ENCODE results near the gene SETDB1. TPM values are rescaled to one million over a fixed set of nuclear protein-coding genes. Genes with fewer than 3 reads are reported as not detected.

The SETDB1 gene
- total RNA-seq, 4 donors from 2014 or later: 20.5 to 39.5 (median 25.3) TPM

DNA sequence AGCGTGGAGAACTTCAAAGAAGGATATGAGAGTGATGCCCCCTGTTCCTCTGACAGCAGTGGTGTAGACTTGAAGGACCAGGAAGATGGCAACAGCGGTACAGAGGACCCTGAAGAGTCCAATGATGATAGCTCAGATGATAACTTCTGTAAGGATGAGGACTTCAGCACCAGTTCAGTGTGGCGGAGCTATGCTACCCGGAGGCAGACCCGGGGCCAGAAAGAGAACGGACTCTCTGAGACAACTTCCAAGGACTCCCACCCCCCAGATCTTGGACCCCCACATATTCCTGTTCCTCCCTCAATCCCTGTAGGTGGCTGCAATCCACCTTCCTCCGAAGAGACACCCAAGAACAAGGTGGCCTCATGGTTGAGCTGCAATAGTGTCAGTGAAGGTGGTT is 34.5 kb downstream of the SETDB1 start:
- H3K27me3 ChIP-seq: no peaks in the 10 kb centered on the region
- DNase-seq: no peak
- H3K27ac ChIP-seq: no peak overlapping the region
- no peaks in the 10 kb centered on the region for H3K4me1 ChIP-seq
- H3K9me3 ChIP-seq: no peaks in the 10 kb centered on the region
- H3K4me3 ChIP-seq: no peak overlapping the region
- intact Hi-C loops (cut with DNase I): no loop called here
- TF ChIP-seq CTCF (IDR thresholded peaks at IDR 0.05) (no peak), POLR2A (IDR thresholded peaks at IDR 0.05) (no peak)
- WGBS, 2 donors: 96 to 98% methylated on average over 6 to 7 of the region's 7 CpGs
- H3K36me3 ChIP-seq: peaks cover 24 to 100% (median 41%) of the 10 kb centered on the region in 3 donors

- 60 to 66% methylated on average over 4 of the region's 4 CpGs for WGBS, 2 donors
- Histone ChIP-seq H3K4me1 (no peaks in the 10 kb centered on the region), H3K9me3 (no peaks in the 10 kb centered on the region), H3K27ac (no peak overlapping the region), H3K36me3 (peaks cover 34 to 100% (median 52%) of the 10 kb centered on the region in 3 donors), H3K4me3 (no peak overlapping the region), H3K27me3 (no peaks in the 10 kb centered on the region)
- DNase-seq: no peak
- intact Hi-C loops (cut with DNase I): no loop called here
- TF ChIP-seq POLR2A (IDR thresholded peaks at IDR 0.05) (no peak), CTCF (IDR thresholded peaks at IDR 0.05) (no peak)
Measured at GRCh38 chr1:150961756-150962155, 35.6 kb downstream of the SETDB1 start.

DNA sequence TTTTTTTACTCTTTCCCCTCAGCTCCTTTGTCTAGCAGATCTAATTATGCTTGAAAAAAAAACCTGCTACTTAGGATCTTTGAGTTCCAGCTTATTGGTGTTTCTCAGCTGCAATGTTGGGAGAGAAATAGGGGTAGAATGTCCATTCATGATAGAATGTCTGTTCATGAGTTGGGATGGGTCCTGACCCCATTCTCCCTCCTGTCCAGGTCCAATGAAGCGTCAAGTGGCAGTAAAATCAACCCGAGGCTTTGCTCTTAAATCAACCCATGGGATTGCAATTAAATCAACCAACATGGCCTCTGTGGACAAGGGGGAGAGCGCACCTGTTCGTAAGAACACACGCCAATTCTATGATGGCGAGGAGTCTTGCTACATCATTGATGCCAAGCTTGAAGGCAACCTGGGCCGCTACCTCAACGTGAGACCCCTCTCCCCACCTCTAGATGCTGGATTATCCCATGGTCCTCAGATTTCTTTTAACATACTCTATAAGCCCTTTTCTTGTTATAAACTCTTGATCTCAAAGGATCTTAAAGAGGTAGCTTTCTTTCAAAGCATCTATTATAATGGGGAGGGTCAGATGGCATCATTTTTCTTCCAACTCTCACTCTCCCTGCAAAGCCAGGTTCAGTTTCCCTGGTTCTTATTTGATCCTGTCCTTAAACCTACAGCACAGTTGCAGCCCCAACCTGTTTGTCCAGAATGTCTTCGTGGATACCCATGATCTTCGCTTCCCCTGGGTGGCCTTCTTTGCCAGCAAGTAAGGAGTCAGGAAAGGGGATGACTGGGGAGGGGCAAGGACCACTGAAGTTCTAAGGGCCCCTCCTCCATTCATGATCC is 37.4 kb downstream of the SETDB1 start:
- no peak overlapping the region for H3K4me3 ChIP-seq
- DNase-seq: no peak
- H3K27me3 ChIP-seq: no peaks in the 10 kb centered on the region
- TF ChIP-seq POLR2A (IDR thresholded peaks at IDR 0.05) (no peak), CTCF (IDR thresholded peaks at IDR 0.05) (no peak)
- 86 to 87% methylated on average over 9 to 10 of the region's 10 CpGs for WGBS, 2 donors
- H3K27ac ChIP-seq: no peak overlapping the region
- no peaks in the 10 kb centered on the region for H3K9me3 ChIP-seq
- peaks cover 50 to 100% (median 64%) of the 10 kb centered on the region in 3 donors for H3K36me3 ChIP-seq
- no peaks in the 10 kb centered on the region for H3K4me1 ChIP-seq
- intact Hi-C loops (cut with DNase I): no loop called here

GRCh38 chr1:150964164-150964489 is 38.0 kb downstream of the SETDB1 start:
- Histone ChIP-seq H3K36me3 (peaks cover 54 to 98% (median 63%) of the 10 kb centered on the region in 3 donors), H3K27ac (no peak overlapping the region), H3K27me3 (no peaks in the 10 kb centered on the region), H3K4me1 (no peaks in the 10 kb centered on the region), H3K4me3 (no peak overlapping the region), H3K9me3 (no peaks in the 10 kb centered on the region)
- intact Hi-C loops (cut with DNase I): no loop called here
- TF ChIP-seq CTCF (IDR thresholded peaks at IDR 0.05): no peak
- TF ChIP-seq POLR2A (IDR thresholded peaks at IDR 0.05): no peak
- 77 to 87% methylated on average over 3 to 4 of the region's 5 CpGs for WGBS, 2 donors
- DNase-seq: no peak

DNA sequence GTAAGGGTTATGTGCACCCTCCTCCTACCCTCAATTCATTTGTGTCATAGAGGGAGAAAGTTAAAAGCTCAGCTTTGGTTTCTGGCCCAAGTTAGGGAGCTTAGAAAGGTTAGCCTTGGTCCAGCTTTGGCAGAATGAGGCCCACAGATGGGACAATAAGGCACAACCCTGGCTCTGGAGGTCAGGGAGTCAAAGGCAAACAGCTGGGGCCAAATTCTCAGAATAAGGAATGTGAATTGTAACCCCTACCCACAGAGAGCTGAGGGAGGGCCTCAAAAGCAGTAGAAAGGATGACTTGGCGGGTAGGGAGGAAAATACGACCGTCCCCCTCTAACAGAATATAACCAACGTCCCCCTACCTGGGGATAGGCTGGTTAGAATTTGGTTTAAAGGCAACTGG is 39.4 kb downstream of the SETDB1 start:
- no peak overlapping the region for H3K27ac ChIP-seq
- H3K27me3 ChIP-seq: no peaks in the 10 kb centered on the region
- H3K4me3 ChIP-seq: no peak overlapping the region
- H3K36me3 ChIP-seq: peaks cover 44 to 84% (median 52%) of the 10 kb centered on the region in 3 donors
- TF ChIP-seq POLR2A (IDR thresholded peaks at IDR 0.05) (no peak), CTCF (IDR thresholded peaks at IDR 0.05) (no peak)
- H3K4me1 ChIP-seq: peaks cover 5 to 13% (median 6%) of the 10 kb centered on the region in 3 donors
- DNase-seq: no peak
- intact Hi-C loops (cut with DNase I): no loop called here
- H3K9me3 ChIP-seq: no peaks in the 10 kb centered on the region
- 79 to 87% methylated on average over 4 of the region's 4 CpGs for WGBS, 2 donors
